ENCODE results near the gene FOXP1.

GRCh38 chr3:71087143-71088018 lies 496.1 kb downstream of the FOXP1 start:
- no peak for TF ChIP-seq ZNF384 (IDR thresholded peaks at IDR 0.05)
- no peak for TF ChIP-seq PKNOX1 (IDR thresholded peaks at IDR 0.05)
- no peak for TF ChIP-seq FOXM1 (IDR thresholded peaks at IDR 0.05; ENCODE audit: borderline replicate concordance)
- TF ChIP-seq FOXA1 (IDR thresholded peaks at IDR 0.05): no peak
- TF ChIP-seq SUZ12 (IDR thresholded peaks at IDR 0.05): no peak
- TF ChIP-seq BHLHE40 (IDR thresholded peaks at IDR 0.05; ENCODE audit: borderline replicate concordance): no peak
- TF ChIP-seq FOXK2 (IDR thresholded peaks at IDR 0.05): no peak

All from HEK293T (cell line).